LoVo (cell line): ENCODE data around the gene OR2K2.
A peak's percentile ranks its signal among the peaks of the same experiment; 100 is the strongest.
"Not testable (repeated sequence)": the region's sequence is repeated elsewhere in the genome, so short reads cannot be mapped to it uniquely, and the experiment has no call there.

Source experiments
- DNase-seq: peaks from one replicate; pipeline ENCODE4 v3.0.0-alpha.2; 2016; ENCODE audit warnings: low spot score

Gene OR2K2, protein sequence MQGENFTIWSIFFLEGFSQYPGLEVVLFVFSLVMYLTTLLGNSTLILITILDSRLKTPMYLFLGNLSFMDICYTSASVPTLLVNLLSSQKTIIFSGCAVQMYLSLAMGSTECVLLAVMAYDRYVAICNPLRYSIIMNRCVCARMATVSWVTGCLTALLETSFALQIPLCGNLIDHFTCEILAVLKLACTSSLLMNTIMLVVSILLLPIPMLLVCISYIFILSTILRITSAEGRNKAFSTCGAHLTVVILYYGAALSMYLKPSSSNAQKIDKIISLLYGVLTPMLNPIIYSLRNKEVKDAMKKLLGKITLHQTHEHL

DNA sequence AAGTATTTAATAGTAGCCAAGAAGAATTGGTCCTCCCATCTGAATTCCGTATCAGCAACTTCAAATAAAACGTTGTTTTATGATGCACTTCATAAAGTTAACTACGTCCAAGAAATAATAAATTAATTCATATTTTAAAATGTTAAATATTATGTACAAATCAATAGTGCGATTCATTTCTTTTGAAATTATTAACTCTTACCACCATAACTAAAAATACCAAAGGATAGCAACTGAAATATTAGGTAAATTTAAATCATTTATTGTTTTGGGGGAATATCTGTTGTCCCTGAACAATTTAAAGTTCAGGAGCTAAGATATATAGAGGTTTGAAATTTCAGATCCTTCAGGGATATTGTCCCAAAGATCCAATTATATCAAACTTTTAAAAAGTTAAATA is at the start of gene OR2K2:
OR2K2 (minus strand) TSS at position 101 of the 400 bp plus-strand sequence. CDS start 1,791 bp downstream, outside the sequence.
- DNase-seq: no peak

DNA sequence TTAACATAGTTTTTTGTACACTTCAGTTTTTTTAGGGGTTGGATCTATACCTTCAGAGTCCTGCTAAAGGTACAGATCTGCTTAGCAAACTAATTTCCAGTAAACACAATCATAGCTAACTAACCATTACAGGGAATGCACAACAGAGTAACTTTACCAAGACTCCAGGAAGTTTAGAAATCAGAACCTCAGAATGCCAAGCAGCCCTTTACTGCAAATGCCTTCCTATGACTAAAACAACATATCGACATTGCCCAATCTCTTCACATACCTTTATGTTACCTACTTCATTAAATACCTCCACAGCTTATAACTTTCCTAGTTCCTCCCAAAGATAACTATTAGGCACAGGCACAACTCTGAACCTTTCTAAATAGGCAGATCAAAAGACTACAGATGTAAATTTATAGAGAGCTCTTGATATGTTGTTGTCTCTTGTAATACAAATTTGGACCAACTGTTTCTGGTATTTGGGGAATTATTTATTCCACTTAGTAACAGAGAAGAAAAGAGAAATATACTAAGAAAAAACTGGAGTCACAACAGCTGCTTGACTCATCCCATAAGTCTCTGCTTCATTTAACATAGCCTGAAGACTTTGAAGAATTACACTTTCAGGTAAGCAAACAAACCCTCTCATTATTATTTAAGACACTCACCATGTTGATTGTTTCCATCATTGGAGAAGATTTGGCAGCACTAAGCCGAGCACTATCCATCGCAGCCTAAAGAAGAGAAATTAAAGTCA is 46.0 kb upstream of the OR2K2 start:
- no peak for DNase-seq

DNA sequence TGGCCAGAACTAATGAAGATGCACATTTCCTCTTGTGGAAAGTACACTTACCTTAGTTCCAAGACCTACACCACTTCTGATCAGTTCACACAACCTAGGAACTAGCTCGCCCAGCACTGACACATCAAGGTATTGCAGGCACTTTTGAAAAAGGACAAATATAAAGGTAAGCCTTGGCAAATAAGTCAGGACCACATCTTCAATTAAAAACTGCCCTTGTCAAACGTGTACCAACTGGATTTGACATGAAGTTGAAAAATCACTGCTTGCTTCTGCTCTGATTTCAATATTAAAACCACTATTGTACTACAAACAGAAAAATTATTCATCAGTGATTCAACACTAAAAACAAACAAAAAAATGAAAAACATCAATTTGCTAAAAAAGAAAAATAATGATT is 45.0 kb upstream of the OR2K2 start:
- no peak for DNase-seq

DNA sequence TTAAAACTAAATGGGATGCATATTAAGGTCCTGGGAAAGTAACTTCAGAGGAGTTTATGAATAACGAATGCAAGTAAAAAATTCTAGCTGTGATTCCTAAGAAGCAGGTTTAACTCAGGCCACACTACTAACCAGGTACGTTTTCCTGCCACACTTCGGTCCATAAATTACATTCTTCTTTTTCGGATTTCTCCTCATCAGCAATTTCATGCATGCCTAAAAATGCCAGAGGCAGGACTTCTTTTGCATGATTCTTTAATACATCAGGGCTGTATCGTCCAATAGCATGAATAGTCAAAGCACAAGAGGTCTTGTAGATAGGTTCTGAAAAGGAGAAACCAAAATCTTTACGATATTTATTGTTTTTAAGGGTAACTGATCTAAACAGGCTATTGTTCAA is 42.3 kb upstream of the OR2K2 start:
- no peak for DNase-seq

DNA sequence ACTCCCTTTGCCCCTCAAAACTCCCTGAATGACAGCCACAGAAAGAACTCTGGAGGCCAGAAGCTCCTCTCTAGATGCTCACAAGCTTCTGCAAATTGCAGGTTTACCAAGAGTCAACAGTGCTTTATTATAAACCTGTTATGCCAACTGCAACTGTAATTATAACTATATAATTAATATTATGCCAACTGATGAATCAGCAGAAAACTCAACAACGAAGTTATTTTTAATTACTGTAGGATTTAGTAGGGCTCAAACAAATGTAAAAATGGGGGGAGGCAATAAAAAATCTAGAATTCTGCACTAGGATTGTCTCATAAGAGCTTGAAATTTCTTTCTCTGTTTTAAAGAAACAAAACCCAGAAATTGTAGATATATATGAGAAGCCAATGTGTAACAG is 37.0 kb upstream of the OR2K2 start:
- no peak for DNase-seq

DNA sequence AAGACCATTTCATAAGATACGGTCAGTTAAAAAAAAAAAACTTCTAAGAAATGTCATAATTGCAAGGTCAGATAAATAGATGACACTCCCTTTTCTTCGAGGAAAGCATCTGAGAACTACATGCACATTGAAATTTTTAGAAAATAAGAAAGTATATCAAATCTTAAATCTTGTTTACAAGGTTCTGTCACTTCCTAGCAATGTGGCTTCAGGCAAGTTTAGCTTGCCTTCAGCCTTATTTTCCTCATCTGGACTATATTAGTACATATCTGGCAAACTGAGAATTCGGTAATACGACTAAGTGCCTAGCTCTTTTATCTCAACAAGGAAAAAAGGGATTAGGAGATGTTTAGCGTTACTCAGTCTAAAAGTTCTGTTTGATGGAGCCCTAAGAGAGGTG is 32.5 kb upstream of the OR2K2 start:
- no peak for DNase-seq

DNA sequence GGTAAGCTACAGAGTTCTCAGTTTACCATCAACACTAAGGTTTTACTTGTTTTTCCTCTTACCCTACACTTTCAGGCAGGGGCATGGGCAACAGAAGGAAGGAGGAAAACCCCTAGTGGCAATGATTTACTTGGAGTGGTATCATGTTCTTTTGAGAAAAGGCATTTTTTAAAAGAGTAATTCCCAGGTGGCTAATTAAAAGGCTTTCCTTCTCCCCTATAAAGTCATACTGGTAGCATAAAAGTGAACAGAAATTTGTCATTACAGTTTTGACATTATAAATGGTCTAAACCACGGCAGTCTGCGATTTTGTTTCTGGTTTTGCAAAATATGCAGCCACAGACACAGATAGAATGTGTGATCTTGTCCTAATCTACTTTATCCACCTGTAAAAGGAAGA is 30.9 kb upstream of the OR2K2 start:
- DNase-seq: no peak

DNA sequence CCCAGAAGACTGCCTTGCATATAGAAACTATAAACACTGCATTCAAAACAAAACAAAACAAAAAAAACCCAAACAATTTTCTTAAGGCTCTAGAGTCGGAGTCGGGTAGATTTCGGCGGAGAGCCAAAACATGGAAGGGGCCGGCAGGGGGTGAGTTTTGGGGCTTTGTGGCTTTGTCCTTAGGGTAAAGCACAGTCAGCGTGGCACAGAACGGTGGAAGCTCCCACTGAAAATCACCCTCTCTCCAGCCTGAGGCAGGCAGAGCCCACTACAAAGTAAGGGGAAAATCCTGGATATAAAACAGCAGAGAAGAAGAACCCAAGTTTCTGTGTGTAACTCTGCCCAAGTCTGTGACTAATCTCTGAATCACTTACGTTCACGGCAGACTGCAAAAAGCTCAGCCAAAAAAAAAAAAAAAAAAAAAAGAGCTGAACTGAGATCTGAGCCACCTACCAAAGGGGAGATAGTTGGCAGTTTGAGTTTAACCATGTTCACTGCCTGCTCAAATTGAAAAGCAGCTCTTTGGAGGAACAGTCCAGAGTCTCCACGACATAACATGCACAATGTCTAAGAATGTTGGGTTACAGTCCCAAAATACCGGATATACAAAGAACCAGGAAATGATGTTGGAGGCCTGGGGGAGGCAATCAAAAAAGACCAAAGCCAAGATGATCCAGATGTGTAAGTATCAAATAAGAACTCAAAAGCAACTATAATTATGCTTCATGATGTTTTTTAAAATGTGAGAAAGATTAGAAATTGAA is 26.6 kb upstream of the OR2K2 start:
- DNase-seq: peak; percentile 66

DNA sequence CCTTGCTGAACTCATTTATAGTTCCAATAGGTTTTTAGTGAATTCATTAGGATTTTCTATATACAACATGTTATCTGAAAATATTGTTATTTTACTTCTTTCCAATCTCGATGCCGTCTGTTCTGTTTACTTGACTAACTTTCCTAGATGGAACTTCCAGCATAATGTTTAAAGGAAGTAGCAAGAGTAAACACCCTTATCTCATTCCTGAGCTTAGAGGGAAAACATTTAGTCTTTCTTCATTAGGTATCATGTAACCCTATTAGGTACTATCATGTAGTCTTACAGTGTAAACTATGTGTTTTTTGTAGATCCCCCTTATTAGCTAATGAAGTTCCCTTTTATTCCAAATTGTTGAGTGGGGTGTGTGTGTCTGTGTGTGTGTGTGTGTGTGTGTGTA is 22.5 kb upstream of the OR2K2 start:
- no peak for DNase-seq

DNA sequence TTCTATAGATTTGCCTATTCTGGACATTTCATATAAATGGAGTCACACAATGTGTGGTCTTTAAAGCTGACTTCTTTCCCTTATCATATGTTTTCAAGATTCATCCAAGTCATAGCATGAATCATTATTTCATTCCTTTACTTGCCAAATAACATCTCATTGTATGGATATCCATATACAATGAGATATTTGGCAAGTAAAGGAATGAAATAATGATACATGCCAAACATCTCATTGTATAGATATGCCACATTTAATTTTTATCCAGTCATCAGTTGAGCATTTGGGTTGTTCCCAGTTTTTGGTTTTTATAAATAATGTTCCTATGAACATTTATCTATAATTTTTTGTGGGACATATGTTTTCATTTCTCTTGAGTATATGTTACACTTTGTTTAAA is 20.5 kb upstream of the OR2K2 start:
- no peak for DNase-seq

DNA sequence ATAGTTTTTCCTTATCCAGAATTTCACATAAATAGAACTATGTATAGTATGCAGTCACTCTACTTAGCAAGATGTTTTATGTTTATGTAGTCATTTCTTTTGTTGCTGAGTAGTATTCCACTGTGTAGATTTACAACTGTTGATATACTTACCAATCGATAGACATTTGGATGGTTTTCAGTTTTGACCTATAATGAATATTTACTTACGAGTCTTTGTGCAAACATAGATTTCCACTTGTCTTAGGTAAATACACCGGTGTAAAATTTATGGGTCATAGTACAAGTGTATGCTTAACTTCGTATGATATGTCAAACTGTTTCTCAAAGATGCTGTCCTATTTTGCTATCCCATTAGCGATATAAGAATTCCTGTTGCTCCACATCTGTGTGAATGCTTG is 19.7 kb upstream of the OR2K2 start:
- DNase-seq: peak; percentile 23

DNA sequence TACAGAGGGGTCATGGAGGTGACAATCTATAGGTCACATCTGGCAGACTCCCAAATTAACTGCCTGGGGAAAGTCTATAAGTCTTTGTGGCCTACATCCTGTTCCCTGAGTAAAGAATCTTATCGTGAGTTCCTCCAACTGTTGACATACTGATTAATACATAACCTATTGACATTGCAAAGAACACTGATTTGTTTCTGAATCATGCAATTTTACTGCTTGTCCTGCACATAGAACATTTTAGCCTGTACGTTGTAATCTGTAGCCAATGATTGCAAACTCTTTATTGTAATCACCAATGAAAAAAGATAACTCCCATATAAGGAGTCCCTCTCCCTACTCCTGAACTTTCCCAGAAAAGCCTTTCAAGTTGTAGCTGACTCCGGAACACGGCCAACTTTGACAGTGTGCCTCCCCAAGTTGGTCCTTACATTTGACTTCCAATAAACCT is 18.8 kb upstream of the OR2K2 start:
- peak; percentile 34 for DNase-seq

DNA sequence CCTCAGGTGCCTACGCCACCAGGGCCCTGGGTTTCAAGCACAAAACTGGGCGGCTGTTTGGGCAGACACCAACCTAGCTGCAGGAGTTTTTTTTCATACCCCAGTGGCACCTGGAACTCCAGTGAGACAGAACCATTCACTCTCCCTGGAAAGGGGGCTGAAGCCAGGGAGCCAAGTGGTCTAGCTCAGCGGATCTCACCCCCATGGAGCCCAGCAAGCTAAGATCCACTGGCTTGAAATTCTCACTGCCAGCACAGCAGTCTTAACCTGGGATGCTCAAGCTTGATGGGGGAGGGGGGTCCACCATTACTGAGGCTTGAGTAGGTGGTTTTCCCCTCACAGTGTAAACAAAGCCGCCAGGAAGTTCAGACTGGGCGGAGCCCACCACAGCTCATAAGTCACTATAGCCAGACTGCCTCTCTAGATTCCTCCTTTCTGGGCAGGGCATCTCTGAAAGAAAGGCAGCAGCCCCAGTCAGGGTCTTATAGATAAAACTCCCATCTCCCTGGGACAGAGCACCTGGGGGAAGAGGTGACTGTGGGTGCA is 4.4 kb upstream of the OR2K2 start:
- not testable (repeated sequence) for DNase-seq

DNA sequence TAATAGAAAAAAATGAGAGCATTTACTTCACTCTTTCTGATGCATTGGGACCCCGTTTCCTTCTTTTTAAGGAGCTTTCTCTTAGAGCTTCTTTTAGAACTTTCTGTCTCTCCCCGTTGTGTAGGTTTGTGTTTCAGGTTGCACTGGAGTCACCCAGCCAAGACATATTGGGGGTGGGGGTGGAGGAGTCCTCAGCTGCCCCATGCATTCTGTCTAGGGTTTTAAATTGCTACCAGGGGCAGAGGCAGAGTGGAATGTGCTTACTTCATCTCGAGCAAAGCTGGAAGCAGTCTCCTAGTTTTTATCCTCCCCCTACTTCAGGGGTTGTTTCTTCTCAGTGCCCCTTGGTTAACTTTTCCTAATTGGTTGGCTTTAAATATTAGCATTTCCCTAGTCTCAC is 9.4 kb downstream of the OR2K2 start:
- no peak for DNase-seq

DNA sequence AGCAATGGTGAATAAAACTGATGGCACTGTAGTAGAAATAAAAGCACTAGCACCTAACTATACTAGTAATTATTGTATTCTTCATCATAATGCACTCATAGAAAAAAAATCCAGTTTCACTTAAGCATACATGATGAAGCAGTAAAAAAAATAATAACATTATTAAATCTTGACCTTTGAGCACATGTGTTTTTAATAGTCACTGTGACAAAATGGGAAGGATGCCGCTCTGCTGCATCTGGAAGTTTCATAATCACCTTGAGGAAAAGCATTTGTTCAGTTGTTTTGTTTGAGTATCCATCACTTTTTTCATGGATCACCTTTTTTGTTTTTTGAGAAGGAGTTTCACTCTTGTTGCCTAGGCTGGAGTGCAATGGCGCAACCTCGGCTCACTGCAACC is 13.2 kb downstream of the OR2K2 start:
- DNase-seq: no peak

DNA sequence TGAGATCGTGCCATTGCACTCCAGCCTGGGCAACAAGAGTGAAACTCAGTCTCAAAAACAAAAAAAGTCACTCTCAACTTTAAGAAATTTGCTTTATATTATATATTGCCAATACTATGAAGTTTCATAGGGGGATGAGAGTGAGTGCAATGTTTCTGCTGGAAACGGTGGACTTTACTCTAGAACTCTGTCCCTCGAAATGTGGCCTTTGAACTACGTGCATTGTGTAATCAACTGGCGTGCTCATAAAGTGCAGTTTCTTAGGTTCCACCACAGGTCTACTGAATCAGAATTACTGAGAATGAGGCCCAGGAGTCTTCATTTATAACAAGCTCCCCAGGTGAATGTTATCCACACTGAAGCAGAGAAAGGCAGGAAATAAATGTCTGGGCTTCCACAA is 24.1 kb downstream of the OR2K2 start:
- DNase-seq: no peak

DNA sequence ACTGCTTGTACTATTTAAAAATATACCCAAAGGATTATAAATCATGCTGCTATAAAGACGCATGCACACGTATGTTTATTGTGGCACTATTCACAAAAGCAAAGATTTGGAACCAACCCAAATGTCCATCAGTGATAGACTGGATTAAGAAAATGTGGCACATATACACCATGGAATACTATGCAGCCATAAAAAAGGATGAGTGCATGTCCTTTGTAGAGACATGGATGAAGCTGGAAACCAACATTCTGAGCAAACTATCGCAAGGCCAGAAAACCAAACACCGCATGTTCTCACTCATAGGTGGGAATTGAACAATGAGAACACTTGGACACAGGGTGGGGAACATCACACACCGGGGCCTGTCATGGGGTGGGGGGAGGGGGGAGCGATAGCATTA is 26.0 kb downstream of the OR2K2 start:
- DNase-seq: not testable (repeated sequence)

DNA sequence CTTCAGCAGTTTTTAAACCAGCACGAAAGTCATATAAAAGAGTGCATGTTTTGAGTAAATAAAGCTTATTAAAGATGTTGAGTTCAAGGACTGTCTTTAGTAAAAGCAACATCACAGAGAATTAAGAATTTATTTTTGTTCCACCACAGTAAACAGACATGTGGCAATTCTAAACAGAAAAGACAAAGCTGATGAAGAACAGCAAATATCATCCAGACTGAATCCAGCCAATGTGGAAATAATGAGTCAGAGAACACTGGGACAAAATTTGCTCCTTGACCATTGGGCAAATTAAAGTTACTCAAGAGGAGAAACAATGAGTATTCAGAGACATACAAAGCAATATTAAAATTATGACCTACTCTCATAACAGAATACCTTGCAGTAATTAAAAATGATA is 28.8 kb downstream of the OR2K2 start:
- no peak for DNase-seq

DNA sequence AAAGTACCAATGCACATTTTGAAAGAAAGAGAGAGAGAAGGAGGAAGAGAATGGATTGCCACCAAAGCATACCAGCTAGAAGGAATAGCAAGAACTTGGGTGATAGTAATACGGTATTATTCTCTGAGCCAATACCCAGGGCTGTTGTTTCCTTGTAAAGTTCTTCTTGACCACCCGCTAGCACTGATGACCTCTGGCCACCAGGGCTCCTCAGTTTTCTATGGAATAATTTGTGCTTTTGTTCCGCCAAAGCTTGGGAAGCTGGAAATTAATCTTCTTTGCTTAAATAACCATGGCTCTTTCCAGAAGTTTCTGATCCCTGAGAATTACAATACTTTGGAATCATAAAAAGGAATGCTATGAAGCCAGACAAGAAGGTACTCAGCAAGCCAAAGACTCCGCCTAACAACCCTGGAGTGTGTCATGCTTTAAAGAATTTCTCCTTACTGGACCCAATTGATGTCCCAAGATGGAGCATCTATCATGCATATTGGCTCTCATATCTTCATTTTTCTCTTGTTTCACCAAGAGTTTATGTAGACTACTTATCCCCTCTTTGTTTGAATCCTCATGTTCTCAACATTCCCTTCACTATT is 29.8 kb downstream of the OR2K2 start:
- no peak for DNase-seq

DNA sequence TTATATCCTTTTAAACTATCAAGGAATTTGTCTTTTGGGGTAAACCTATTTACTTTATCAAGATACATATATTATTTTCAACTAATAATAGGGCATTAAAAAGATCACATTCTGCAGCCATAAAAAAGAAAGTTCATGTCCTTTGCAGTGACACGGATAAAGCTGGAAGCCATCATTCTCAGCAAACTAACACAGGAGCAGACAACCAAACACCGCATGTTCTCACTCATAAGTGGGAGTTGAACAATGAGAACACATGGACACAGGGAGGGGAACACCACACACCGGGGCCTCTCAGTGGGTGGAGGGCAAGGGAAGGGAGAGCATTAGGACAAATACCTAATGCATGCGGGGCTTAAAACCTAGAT is 30.4 kb downstream of the OR2K2 start:
- DNase-seq: not testable (repeated sequence)

DNA sequence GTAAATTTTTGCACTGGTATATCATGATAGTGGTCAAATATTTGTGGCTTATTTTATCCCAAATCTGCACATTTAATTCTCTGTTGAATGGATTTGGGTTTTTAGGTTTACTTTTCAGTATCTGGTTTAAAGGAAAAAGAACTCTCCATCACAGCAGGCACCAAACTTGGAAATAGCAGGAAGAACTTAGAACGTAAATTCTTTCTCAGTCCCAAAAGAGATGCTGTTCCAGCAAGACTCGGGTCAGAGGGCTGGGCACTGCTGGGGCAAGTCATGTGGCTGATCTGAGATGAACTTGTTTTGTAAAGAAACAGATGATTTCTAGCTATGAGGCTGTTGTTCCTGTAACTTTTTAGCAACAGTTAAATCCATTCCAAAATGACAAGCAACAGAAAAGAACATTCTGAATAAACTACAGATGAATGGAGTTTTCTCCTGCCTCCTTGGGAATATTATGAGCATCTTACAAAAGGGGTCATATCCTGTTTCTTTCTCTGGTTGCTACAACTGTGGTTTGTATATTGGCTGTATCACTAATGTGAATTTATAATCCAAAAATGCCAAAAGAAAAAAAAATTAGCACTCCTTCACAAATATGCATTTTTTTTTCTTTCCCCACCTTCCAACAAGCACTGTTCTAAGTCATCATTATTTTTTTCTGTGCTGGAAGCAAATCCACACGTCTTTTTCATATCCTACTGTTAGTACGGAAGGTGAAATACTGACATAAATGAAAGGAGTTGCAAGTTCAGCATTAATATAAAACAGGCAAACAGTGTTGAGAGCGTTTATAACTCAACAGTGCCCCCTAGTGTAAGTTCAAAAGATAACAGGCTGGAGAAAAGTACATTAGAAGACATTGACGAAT is 31.1 kb downstream of the OR2K2 start:
- DNase-seq: peak; percentile 50
